Astrocyte (in vitro differentiated cells and primary cell): ENCODE data around the gene FABP7. TPM values are rescaled to one million over a fixed set of nuclear protein-coding genes. Genes with fewer than 3 reads are reported as not detected.

Experiments used
- DNase-seq: peaks from one replicate; pipeline ENCODE4 v3.0.0-alpha.2; 2010; ENCODE audit warnings: low read depth
- FAIRE-seq: peaks from 2 replicates; lab custom pipeline; 2011; peaks lifted over from hg19 to GRCh38; lab: Jason Lieb, UNC
- H2AFZ ChIP-seq: 2 replicates; pipeline ENCODE4 v1.6.0; 2012; ENCODE audit warnings: low read depth, low read length, inconsistent platforms
- H3K27ac ChIP-seq: 2 replicates; pipeline ENCODE4 v1.5.1; 2011; ENCODE audit warnings: low read depth, low read length, inconsistent platforms
- H3K27me3 ChIP-seq: 2 replicates; pipeline ENCODE4 v1.6.0; 2011; ENCODE audit warnings: low read length, inconsistent platforms; ENCODE audit not compliant: insufficient read depth
- H3K36me3 ChIP-seq: 2 replicates; pipeline ENCODE4 v1.5.1; 2011; ENCODE audit warnings: low read length, inconsistent platforms; ENCODE audit not compliant: insufficient read depth
- H3K4me1 ChIP-seq: 2 replicates; pipeline ENCODE4 v1.5.1; 2011; ENCODE audit warnings: low read length, inconsistent platforms; ENCODE audit not compliant: insufficient read depth
- H3K4me2 ChIP-seq: 2 replicates; pipeline ENCODE4 v1.6.0; 2012; ENCODE audit warnings: low read length, inconsistent platforms
- H3K4me3 ChIP-seq: 2 replicates; pipeline ENCODE4 v1.5.1; 2011; ENCODE audit warnings: low read depth, mild to moderate bottlenecking, low read length, inconsistent platforms; ENCODE audit not compliant: insufficient read depth
- H3K79me2 ChIP-seq: 2 replicates; pipeline ENCODE4 v1.6.0; 2012; ENCODE audit warnings: mild to moderate bottlenecking, low read length, inconsistent platforms; ENCODE audit not compliant: insufficient read depth
- H3K9ac ChIP-seq: 2 replicates; pipeline ENCODE4 v1.6.0; 2012; ENCODE audit warnings: mild to moderate bottlenecking, low read length, inconsistent platforms
- H3K9me3 ChIP-seq: 2 replicates; pipeline ENCODE4 v1.5.1; 2012; ENCODE audit warnings: low read depth, mild to moderate bottlenecking, low read length, inconsistent platforms; ENCODE audit not compliant: insufficient read depth
- H4K20me1 ChIP-seq: 2 replicates; pipeline ENCODE4 v1.6.0; 2012; ENCODE audit warnings: low read length, inconsistent platforms; ENCODE audit not compliant: insufficient read depth
- H3K27ac Mint-ChIP-seq: one replicate; pipeline ENCODE4 v1.8.0; 2021; ENCODE audit warnings: mild to moderate bottlenecking, mixed read lengths; ENCODE audit not compliant: unreplicated experiment
- H3K27me3 Mint-ChIP-seq: one replicate; pipeline ENCODE4 v1.8.0; 2021; ENCODE audit warnings: low read depth, mixed read lengths; ENCODE audit not compliant: unreplicated experiment
- H3K36me3 Mint-ChIP-seq: one replicate; pipeline ENCODE4 v1.8.0; 2021; ENCODE audit warnings: low read depth, mixed read lengths; ENCODE audit not compliant: unreplicated experiment
- H3K4me1 Mint-ChIP-seq: one replicate; pipeline ENCODE4 v1.8.0; 2021; ENCODE audit warnings: low read depth, mixed read lengths; ENCODE audit not compliant: unreplicated experiment
- H3K4me3 Mint-ChIP-seq: one replicate; pipeline ENCODE4 v1.8.0; 2021; ENCODE audit warnings: mild to moderate bottlenecking, moderate library complexity, mixed read lengths; ENCODE audit not compliant: unreplicated experiment
- H3K9me3 Mint-ChIP-seq: one replicate; pipeline ENCODE4 v1.8.0; 2021; ENCODE audit warnings: mild to moderate bottlenecking, mixed read lengths; ENCODE audit not compliant: unreplicated experiment
- EZH2 ChIP-seq: IDR thresholded peaks from 2 replicates; pipeline ENCODE4 v1.6.1; 2012; ENCODE audit warnings: mild to moderate bottlenecking, low read length, inconsistent platforms; ENCODE audit not compliant: insufficient read depth
- total RNA-seq: library from RNA; stranded (reverse); gene quantifications from 2 replicates; pipeline ENCODE4 v1.2.1, GENCODE V29; 2021
- TF ChIP-seq, protein P1 (sequence below): IDR thresholded peaks from 2 replicates; pipeline ENCODE4 v1.5.1; 2011; ENCODE audit warnings: low read depth, mild to moderate bottlenecking, inconsistent platforms, low read length, moderate library complexity; ENCODE audit not compliant: insufficient read depth

FABP7 gene
- total RNA-seq, 1 donor from 2014 or later: 1.1 TPM

DNA sequence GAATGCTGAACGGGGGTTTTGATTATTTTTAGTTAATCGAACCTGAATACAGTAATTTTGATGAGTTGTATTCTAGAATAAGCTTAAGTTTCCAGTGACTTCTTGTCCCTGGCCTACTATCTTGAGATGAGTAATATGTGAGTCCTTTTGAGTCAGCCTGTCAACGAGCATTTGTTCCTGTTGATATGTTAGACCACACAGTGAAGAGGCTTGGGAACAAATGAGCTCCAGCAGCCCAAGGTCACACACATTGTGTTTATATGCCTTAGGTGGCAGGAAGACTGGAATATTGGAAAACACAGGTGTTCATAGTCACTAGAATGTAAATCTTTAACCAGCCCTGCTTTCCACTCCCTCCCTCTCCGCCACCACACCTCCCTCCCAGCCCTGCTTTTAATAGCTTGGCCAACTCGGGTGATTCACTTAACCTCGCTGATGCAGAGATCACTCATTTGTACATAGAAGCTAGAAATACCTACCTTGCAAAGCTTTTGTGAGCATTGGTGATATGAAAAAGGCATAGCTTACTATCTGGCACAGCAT is 18.7 kb downstream of the FABP7 start:
- Mint-ChIP-seq H3K36me3 (peaks cover 2% of the 10 kb centered on the region), H3K9me3 (no peaks in the 10 kb centered on the region), H3K27ac (no peak overlapping the region), H3K27me3 (no peaks in the 10 kb centered on the region), H3K4me3 (no peak overlapping the region), H3K4me1 (peaks cover 15% of the 10 kb centered on the region)
- peak; percentile 82 for DNase-seq
- no peaks in the 10 kb centered on the region for H3K79me2 ChIP-seq
- H3K27me3 ChIP-seq: no peaks in the 10 kb centered on the region
- H3K4me3 ChIP-seq: no peak overlapping the region
- H4K20me1 ChIP-seq: no peaks in the 10 kb centered on the region
- H3K4me2 ChIP-seq: peak overlapping the region; percentile 71
- FAIRE-seq: no peak
- no peak overlapping the region for H2AFZ ChIP-seq
- peaks cover 26% of the 10 kb centered on the region for H3K4me1 ChIP-seq
- TF ChIP-seq, protein P1, sequence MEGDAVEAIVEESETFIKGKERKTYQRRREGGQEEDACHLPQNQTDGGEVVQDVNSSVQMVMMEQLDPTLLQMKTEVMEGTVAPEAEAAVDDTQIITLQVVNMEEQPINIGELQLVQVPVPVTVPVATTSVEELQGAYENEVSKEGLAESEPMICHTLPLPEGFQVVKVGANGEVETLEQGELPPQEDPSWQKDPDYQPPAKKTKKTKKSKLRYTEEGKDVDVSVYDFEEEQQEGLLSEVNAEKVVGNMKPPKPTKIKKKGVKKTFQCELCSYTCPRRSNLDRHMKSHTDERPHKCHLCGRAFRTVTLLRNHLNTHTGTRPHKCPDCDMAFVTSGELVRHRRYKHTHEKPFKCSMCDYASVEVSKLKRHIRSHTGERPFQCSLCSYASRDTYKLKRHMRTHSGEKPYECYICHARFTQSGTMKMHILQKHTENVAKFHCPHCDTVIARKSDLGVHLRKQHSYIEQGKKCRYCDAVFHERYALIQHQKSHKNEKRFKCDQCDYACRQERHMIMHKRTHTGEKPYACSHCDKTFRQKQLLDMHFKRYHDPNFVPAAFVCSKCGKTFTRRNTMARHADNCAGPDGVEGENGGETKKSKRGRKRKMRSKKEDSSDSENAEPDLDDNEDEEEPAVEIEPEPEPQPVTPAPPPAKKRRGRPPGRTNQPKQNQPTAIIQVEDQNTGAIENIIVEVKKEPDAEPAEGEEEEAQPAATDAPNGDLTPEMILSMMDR: no peak
- TF ChIP-seq EZH2: no peak
- H3K9me3 ChIP-seq: no peaks in the 10 kb centered on the region
- peak overlapping the region; percentile 60 for H3K27ac ChIP-seq
- H3K9ac ChIP-seq: peak overlapping the region; percentile 1
- H3K36me3 ChIP-seq: no peaks in the 10 kb centered on the region

DNA sequence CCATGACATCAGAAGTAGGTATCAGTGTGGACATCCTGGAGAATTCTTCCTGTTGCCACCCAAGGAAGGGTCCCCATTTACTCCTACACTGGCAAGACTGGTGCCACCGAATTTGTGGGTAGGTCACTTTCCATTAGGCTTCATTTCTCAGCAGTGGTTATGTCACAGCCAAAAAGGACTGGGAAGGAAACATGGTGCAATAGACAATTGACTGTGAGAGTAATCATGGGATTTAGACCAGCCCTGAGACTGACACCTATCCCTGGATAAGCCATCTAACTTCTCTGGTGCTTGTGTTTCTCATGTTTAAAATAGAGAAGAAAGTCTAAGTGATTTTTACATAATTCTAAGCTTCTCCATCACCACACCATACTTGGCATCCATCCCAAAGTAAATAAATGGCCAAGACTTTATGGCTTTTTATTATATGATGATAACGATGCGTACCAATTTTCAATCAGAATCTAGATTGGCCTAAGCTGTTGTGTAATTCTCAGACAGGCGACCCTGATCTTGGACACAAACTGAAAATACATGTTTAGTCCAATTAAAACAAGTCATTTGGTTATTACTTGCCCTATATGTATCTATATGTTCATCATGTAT is 19.7 kb downstream of the FABP7 start:
- H3K4me2 ChIP-seq: peak overlapping the region; percentile 71
- Mint-ChIP-seq H3K36me3 (peaks cover 2% of the 10 kb centered on the region), H3K27ac (no peak overlapping the region), H3K27me3 (no peaks in the 10 kb centered on the region), H3K4me1 (peaks cover 15% of the 10 kb centered on the region), H3K4me3 (no peak overlapping the region), H3K9me3 (no peaks in the 10 kb centered on the region)
- peaks cover 26% of the 10 kb centered on the region for H3K4me1 ChIP-seq
- FAIRE-seq: peak; percentile 20
- H3K79me2 ChIP-seq: no peaks in the 10 kb centered on the region
- H3K27ac ChIP-seq: no peak overlapping the region
- no peak overlapping the region for H3K9ac ChIP-seq
- no peaks in the 10 kb centered on the region for H3K36me3 ChIP-seq
- H3K9me3 ChIP-seq: no peaks in the 10 kb centered on the region
- H4K20me1 ChIP-seq: no peaks in the 10 kb centered on the region
- no peak overlapping the region for H3K4me3 ChIP-seq
- no peaks in the 10 kb centered on the region for H3K27me3 ChIP-seq
- no peak for DNase-seq
- no peak overlapping the region for H2AFZ ChIP-seq
- TF ChIP-seq, protein P1: no peak
- TF ChIP-seq EZH2: no peak
